Measurements from ENCODE around the gene CFAP410. TPM values are rescaled to one million over a fixed set of nuclear protein-coding genes. Genes with fewer than 3 reads are reported as not detected.
A peak's percentile ranks its signal among the peaks of the same experiment; 100 is the strongest.

Gene CFAP410
- total and polyA plus RNA-seq, 2 of the 13 experiments (the other 11 are each of a cell fraction or from before 2014, with no cell fraction given): 8.0 to 20.1 TPM

- in situ Hi-C loops (cut with HindIII; ENCODE audit: extremely low pct_ligation_motif_present, low pct_unique_long_range_greater_than_20kb): no loop called here
- Histone ChIP-seq H3K27ac (ENCODE audit: extremely low read length, insufficient read depth, low read length) (no peak overlapping the region), H4K20me1 (ENCODE audit: insufficient read depth, low read length) (no peaks in the 10 kb centered on the region), H3K36me3 (replicated peaks in 1 of 2; ENCODE audit: control insufficient read depth in 1 of 2, insufficient read depth in 2 of 2, low read length in 2 of 2) (peaks cover 19 to 58% of the 10 kb centered on the region in 2 experiments; a peak in 4 of 5 replicates), H3K4me3 (replicated peaks in 1 of 3; ENCODE audit: insufficient read depth in 1 of 3, low read depth in 2 of 3, low read length in 3 of 3) (no peak overlapping the region), H3K9me3 (ENCODE audit: low read length) (no peaks in the 10 kb centered on the region), H3K4me1 (ENCODE audit: insufficient read depth, low read length) (no peaks in the 10 kb centered on the region), H3K79me2 (ENCODE audit: insufficient read depth, low read length) (no peaks in the 10 kb centered on the region), H2AFZ (ENCODE audit: low read length) (no peak overlapping the region), H3K4me2 (ENCODE audit: low read depth, low read length) (no peak overlapping the region), H3K9ac (ENCODE audit: insufficient read depth, low read depth, low read length) (no peak overlapping the region), H3K27me3 (ENCODE audit: control insufficient read depth in 1 of 2, insufficient read depth in 2 of 2, low read length in 2 of 2) (no peaks in the 10 kb centered on the region)
- FAIRE-seq: no peak
- CTCF ChIA-PET (ENCODE audit: low intra/inter-chr PET ratio, low total read pairs): no interaction called here
- no TSS peak for BruUV-seq (replicated peaks)
- TF ChIP-seq ZKSCAN1 (IDR thresholded peaks at IDR 0.05; ENCODE audit: low read length) (no peak), SUZ12 (IDR thresholded peaks at IDR 0.05; ENCODE audit: low read depth, low read length) (no peak), RBFOX2 (IDR thresholded peaks at IDR 0.05; ENCODE audit: low read depth, low read length) (peak; percentile 65), KMT2A (CRISPR knock-in tag; IDR thresholded peaks at IDR 0.05) (no peak), CSRNP2 (CRISPR knock-in tag; conservative IDR thresholded peaks at IDR 0.05; ENCODE audit: low read depth) (no peak), AGO2 (optimal IDR thresholded peaks at IDR 0.05; ENCODE audit: low read depth, low read length) (peak; percentile 70), BORCS8-MEF2B (CRISPR knock-in tag; IDR thresholded peaks at IDR 0.05) (no peak)
- TF ChIP-seq, protein P1, sequence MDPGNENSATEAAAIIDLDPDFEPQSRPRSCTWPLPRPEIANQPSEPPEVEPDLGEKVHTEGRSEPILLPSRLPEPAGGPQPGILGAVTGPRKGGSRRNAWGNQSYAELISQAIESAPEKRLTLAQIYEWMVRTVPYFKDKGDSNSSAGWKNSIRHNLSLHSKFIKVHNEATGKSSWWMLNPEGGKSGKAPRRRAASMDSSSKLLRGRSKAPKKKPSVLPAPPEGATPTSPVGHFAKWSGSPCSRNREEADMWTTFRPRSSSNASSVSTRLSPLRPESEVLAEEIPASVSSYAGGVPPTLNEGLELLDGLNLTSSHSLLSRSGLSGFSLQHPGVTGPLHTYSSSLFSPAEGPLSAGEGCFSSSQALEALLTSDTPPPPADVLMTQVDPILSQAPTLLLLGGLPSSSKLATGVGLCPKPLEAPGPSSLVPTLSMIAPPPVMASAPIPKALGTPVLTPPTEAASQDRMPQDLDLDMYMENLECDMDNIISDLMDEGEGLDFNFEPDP (CRISPR knock-in tag; conservative IDR thresholded peaks at IDR 0.05): no peak
- ATAC-seq: no peak
- no peak for DNase-seq (ENCODE audit: low spot score)
- intact Hi-C loops (cut with micrococcal nuclease; ENCODE audit: unreplicated experiment): no loop called here
- POLR2A ChIA-PET: no interaction called here
- 100% methylated on average over 2 of the region's 23 CpGs for WGBS (ENCODE audit: low lambda C conversion rate)
Observed at GRCh38 chr21:44321846-44322450, 17.2 kb downstream of the CFAP410 start.
